Measurements from ENCODE around the gene TAF6L.

DNA sequence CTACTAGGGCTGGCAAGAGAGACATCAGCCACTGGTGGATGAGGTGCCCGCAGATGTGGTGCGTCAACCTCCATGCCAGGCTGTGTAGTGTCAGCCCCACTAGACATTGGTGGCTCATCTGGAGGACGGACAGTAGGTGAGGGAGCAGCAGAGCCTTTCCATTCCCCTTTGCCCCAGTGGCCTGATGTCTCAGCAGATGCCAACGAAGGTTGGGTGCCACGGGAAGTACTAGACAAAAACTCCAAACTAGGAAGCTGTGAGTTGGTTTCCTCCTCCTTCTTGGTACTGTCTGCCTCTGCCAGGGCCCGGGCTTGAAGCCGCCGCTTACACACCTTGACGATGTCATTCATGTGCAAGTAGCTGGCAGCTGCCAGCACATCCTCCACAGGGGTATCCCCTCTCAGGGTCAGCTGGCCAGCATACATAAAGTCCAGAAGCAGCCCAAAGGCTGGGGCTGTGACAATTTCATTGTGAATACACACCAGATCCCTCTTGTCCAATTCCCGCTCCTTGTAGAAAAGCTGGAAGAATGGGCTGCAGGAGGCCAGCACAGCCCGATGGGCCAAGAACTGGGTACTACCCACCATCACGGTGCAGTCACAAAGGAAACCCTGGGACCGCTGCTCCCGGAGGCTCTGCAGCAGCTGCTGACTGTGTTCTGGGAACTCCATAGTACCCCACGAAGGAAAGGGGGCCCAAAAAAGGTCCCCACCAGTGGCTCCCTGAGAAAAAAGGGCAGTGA, 18.0 kb upstream of the TAF6L start:
- TF ChIP-seq, protein P1, sequence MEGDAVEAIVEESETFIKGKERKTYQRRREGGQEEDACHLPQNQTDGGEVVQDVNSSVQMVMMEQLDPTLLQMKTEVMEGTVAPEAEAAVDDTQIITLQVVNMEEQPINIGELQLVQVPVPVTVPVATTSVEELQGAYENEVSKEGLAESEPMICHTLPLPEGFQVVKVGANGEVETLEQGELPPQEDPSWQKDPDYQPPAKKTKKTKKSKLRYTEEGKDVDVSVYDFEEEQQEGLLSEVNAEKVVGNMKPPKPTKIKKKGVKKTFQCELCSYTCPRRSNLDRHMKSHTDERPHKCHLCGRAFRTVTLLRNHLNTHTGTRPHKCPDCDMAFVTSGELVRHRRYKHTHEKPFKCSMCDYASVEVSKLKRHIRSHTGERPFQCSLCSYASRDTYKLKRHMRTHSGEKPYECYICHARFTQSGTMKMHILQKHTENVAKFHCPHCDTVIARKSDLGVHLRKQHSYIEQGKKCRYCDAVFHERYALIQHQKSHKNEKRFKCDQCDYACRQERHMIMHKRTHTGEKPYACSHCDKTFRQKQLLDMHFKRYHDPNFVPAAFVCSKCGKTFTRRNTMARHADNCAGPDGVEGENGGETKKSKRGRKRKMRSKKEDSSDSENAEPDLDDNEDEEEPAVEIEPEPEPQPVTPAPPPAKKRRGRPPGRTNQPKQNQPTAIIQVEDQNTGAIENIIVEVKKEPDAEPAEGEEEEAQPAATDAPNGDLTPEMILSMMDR (IDR thresholded peaks at IDR 0.05), result no peak
- no peak for TF ChIP-seq EZH2 (IDR thresholded peaks at IDR 0.05)
- TF ChIP-seq EZH2phosphoT487 (IDR thresholded peaks at IDR 0.05), result no peak
